Measurements from ENCODE around the gene ARHGEF10L.

DNA sequence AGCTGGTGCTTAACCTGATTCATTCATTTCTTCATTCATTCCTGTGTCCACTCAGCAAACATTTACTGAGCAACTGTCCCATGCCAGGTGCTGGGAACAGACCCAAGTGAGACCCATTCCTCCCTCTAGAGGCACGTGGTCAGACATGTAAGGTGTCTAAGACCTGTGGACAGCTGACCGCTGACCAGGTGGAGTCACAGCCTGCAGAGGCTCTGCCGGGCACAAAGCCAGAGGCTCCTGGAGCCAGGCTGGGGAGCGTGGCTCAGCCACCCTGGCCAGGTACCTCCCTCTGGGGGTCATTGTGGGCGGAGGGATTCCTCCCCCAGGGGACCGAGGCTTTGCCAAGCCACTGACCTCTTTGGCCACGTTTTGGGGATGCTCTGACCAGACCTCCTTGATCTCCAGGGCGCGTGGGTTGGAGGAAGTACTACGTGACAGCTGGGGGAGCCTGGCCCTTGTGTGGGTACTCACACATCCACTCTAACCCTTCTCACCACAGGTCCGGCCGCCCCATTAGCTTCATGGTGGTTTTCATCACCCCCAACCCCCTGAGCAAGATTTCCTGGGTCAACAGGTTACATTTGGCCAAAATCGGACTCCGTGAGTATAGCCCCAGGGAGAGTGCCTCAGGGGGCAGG is 100.3 kb downstream of the ARHGEF10L start:
- TF ChIP-seq, protein P1, sequence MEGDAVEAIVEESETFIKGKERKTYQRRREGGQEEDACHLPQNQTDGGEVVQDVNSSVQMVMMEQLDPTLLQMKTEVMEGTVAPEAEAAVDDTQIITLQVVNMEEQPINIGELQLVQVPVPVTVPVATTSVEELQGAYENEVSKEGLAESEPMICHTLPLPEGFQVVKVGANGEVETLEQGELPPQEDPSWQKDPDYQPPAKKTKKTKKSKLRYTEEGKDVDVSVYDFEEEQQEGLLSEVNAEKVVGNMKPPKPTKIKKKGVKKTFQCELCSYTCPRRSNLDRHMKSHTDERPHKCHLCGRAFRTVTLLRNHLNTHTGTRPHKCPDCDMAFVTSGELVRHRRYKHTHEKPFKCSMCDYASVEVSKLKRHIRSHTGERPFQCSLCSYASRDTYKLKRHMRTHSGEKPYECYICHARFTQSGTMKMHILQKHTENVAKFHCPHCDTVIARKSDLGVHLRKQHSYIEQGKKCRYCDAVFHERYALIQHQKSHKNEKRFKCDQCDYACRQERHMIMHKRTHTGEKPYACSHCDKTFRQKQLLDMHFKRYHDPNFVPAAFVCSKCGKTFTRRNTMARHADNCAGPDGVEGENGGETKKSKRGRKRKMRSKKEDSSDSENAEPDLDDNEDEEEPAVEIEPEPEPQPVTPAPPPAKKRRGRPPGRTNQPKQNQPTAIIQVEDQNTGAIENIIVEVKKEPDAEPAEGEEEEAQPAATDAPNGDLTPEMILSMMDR (IDR thresholded peaks at IDR 0.05): no peak
- TF ChIP-seq POLR2A (IDR thresholded peaks at IDR 0.05) (no peak), POLR2AphosphoS5 (IDR thresholded peaks at IDR 0.05) (no peak)

Data from prostate gland (tissue), 2 donors.